ENCODE results near the gene LTB4R.

The LTB4R gene

DNA sequence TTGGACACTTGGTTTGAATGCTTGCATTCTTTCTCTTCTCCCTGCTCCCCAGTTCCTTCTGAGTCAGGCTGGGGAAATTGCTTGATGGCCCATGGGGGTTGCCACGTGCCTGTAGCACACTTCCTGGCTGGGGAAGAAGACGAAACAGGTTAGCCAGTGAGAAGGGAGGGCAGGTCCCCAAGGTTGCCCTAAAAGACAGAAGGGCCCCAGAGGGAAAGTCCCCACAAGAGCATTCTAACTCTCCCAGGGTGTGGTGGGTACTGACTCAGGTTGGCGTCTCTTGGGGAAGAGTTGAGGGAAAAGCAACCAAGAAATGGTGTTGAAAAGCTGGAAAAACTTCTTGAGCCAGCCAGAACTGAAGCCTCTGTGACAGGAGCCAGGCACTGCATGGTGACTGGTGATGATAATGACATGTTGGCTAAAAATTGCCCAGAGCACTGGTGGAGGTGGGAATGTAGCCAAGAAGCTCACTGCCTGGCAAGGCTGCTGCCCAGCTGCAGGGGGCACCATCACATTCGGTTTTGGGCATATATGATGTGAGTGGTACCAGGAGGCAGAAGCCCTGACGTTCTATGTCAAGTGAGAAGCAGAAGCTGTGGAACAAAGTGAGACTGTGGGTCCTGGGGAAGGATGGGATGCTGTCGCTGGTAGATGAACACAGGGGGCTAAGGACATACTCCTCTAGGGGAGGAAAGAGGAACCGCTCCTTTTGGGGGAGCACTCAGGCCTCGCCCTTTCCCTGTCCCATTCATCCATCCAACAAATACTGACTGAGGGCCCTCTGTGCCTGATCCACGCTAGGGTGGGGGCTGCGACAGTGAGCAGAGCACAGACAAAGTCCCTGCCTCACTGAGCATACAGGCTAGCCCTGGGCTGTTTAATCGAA lies 31.8 kb upstream of the LTB4R start:
- DNase-seq: no peak

DNA sequence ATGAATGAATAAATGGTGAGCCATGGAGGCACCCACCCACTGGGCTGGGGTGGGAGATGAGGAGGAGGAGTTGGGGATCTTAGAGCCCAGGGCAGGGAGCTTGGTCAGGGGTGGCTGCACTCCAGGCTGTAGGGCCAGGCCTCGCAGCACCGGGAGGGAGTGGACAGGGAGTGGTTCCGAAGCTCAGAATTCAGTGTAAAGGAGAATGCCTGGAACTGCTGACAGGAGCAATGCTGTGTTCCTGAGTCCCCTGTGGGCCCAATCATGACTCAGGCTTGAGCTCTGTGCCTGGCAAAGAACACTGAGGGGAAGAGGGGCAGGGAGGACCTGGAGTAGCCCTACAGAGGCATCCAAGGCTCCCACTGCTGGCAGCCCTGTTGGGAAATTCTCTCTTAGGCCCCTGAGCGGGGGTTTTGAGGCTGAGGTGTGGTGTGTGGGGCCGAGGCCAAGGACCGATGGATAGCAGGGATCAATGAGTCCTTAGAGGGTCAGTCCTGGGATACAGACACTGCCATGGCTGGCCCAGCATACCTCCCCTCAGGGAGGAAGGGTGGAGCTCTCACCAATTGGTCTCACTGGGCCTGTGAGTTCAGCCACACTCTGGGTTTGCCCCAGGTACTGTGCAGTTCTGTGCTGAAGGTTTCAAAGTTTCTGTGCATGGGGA lies 30.4 kb upstream of the LTB4R start:
- DNase-seq: no peak

DNA sequence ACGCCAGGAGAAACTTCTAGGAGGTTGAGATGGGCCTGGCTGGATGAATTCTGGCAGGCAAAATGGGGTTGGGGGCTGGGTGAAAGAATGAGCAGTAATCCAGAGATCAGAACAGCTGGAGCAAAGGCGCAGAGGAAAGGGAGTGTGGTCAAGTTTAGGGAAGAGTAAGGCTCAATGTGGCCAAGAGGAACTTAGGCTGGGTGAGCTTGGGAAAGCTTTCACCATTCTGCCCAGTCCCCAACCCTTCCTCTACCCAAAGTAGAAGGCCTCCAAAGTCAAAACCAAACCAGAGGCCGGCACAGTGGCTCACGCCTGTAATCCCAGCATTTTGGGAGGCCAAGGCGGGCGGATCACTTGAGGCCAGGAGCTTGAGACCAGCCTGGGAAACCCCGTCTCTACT lies 29.7 kb upstream of the LTB4R start:
- no peak for DNase-seq

DNA sequence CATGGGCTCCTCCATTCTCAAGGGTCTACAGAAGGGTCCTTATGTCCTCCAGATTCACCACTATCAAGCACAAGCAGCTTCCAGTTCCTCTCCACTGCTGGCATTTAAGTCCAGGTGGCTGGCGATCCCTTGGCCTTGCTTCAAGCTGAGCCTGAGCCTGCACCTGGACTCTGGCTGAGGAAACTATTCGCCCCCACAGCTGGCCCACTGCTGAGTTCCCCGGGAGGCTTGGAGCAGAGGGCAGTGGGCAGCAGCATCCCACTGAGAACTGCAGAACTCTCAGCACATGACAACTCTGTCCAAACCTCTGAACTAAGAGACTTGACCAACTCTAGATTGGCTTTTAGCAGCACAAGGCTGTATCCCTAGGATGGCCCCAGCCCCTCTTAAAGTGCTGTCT lies 28.6 kb upstream of the LTB4R start:
- DNase-seq: no peak

DNA sequence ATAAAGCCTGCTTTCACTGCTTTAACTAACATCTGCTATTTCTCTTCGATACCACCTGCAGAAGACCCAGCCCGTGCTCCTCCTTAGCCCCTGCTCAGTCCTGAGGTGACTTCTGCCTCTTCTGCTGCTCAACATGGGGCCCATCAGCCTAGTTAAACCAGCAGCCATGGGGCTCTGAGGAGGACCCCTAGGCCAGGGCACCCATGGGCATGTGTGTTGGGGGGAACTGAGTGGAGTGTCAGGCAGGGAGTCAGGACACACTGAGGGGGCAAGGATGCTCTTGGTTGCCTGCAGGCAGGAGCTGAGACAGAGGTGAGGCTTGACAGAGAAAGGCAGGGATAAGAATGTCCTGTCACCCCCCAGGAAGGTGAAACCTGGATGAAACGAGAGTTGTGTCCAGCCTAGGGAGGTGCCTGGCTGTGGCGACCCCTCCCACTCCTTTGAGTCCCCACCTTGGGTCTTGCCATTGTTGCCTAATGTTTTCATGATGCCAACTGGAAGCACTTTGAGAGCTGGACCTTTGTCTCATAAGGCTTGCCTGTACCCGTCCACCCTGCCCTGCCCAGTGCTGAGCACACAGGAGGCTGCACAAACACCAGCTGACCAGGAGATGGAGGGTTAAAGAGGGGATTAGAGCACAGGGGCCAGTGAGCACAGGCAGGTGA lies 27.4 kb upstream of the LTB4R start:
- DNase-seq: no peak

DNA sequence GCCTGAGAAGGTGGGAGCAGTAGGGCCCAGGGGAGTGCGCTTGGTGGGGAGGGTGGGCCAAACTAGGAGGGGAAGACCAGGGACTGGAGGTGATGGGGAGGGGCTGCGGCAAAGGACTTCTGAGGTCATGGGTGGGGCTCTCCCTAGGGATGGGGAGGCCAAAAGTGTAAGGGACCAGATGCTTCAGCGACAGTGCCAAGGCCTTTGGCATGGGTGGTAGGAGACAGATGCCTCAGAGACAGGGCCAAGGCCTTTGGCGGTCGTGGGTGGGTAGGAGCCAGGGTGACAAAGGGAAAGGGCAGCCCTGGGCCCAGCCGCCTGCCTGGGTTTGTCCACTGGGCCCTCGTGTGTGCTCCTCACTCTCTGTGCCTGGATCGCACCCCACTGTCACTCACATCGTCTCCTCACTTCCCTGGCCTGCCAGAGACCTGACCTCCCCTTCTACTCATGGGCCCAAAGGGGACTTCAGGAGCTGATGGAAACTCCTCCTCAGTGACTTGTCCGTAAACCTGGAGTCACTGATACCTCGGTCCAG lies 26.7 kb upstream of the LTB4R start:
- no peak for DNase-seq

DNA sequence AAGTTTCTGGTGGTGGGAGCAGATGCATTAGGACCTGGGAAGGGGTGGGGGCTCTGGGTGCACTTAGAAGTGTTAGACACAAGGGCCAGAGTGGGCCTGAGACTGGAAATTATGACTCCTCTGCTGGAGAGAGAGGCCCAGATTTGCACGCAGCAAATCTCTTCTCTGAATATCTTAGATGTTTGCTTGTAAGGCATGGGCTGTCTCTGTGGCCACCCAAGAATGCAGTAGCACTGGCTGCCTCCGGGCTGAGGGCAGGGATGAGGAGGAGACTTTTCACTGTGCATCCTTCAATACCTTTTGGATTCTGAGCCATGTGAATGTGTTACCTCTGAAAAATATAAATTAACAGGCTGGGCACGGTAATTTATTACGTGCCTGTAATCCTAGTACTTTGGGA lies 26.0 kb upstream of the LTB4R start:
- no peak for DNase-seq

DNA sequence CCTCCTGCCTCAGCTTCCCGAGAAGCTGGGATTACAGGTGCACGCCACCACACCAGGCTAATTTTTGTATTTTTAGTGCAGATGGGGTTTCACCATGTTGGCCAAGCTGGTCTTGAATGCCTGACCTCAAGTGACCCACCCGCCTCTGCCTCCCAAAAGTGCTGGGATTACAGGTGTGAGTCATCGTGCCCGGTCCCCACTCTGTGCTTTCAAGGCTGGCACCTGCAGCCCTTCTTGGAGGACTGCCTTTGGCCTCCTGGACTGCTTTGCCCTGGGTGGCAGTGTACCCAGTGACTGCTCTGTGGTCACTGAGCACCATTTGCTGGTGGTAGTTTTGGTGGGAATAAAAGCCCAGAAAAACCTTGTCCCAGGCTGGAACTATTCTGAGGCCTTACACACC lies 24.3 kb upstream of the LTB4R start:
- no peak for DNase-seq

DNA sequence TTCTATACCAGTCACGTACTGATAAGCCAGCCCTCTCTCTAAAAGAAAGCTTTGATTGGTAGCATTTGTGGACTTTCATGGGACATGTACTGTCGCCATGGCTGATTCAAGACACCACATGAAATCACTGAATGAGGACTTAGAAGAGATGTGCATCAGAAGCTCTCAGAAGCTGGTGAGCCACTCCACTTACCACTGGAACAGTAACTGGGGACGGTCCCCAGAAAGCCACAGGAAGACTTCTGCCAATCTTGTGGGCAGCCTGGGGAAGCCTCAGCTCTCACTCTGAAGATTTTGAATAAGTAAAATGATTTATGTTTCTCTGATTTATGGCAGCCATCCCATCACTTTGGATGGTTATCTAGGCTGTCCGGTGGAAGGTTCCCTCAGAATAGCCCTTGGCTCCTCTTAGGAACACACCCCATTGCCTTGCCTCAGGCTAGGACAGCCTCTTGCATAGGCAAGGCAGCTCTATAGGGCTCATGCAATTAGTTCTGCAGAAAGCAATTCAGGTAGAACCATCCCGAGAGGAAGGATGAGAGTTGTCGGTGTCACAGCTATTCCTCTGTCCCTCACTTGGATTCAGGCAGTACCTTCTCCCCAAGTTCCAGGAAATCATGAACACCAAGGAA lies 21.5 kb upstream of the LTB4R start:
- no peak for DNase-seq

DNA sequence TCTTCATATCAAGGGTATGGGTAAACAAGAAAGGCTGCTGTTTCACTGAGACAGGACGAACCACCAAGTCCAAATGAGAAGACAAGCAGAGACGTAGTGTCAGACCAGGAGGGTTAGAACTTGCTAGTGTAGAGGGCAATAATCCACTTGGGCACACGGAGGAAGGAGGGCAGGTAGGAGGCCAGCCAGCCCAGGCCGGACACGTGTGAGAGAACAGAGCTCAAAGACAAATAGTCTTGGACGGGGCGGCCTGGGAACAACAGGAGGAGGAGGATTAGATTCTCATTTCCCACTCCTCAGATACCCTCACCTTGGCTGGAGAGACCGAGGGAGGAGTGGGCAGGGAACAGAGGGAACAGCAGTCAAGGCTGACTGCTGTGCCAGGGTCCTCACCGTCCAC lies 20.6 kb upstream of the LTB4R start:
- no peak for DNase-seq

DNA sequence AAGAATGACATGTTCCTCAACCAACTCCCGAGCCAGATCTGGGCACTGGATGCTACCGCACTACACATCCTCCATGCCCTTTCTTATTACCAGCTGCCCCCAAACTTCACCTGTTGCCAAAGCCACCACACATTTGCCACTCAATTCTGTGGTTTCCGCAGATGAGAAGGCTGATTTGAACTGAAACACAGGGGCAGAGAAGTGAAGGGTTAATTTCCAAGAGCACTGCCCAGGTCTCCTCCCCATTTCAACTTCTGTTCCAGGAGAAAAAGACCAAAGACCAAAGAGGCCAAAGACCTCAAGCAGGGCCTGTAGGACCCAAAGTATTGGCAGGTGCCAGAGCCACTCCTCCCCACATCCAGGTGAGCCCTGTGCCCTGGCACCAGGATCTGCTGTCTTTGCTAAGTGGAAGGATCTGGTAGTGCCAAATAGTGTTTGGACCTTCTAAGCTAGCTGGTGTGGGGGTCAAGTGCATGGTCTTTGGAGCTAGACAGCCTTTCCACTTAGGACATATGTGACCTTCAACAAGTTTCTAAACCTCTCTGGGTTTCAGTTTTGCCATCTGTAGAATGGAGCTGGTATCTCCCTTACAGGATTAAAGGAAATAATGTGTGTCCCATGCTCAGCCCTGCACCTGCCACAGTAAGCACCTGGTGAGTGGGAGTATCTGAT lies 19.7 kb upstream of the LTB4R start:
- no peak for DNase-seq

DNA sequence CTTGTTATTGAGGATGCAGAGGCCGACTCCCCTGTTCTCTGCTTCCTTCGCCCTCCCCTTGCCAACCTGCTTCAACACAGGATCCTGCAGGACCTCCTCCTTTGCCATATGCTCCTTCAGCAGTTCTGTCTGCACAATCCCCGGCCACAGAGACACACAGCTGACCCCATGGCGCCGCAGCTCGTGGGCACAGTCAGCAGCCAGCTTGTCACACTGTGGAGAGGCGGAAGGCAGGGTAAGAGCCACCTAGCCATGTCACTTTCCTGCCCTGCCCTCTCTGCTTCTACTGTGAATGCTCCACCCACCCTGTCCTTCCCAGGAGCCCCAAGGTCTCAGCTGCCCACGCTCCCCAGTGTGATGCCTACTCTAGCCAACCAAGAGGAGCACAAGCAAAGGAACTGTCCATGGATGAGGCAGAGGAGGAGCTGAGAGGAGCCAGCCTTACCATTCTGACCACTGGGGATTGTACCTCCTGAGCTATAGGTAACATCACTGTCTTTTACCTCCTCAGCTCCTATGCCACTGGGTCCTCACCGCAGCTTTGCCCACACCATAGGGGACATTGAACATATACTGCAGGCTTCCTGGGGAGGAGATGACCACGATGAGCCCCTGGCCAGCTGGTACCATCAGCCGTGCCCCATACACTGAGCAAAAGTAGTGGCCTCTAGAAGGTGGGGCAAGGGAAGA lies 19.0 kb upstream of the LTB4R start:
- DNase-seq: no peak

DNA sequence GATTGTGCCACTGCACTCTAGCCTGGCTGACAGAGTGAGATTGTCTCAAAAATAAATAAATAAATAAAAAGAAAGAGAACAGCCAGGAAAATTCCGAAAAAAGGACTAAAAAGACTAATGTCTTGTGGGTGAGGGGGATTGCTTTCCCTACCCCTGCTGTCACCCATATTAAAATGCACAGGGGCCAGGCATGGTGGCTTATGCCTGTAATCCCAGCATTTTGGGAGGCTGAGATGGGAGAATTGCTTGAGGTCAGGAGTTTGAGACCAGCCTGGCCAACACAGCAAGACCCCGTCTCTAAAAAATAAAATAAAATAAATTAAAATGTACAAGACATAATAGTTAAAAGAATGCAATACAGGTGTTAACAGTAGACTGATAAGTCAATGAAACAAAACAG lies 17.8 kb upstream of the LTB4R start:
- DNase-seq: no peak

DNA sequence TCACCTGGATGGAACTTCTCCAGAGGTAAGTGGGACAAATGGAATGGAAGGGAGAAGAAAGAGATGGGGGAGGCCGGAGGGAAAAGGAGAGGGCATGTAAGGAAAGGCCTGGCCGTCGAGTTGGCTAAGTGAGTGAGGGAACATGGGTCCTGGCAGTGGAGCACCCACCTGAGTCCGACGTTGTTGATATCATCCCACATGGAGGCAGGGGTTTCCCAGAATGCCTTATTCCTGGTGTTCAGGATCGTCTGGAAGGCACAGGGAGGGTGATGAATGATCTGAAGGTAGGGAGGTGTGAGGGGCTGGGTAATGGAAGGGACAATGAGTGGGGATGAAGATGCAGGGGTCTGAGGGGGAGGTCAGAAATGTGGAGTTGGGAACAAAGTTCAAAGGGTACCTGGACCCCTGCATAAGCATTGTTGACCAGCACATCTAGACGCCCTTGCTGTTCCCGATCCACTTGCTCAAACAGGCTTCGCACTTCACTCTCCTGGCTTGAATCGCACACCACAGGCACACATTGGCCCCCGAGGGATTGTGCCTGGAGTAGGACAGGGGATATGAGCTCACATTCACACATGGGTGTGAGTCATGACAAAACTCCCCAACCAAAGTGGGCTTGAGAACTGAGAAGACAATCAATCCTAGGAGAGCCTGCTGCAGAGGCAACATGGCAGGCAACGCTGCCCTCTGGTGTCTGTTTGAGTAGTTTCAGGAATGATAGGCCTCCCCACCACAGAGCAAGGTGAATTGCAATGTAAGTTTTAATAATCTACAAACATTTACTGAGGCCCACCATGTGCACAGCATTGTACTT lies 14.8 kb upstream of the LTB4R start:
- DNase-seq: peak; percentile 61

DNA sequence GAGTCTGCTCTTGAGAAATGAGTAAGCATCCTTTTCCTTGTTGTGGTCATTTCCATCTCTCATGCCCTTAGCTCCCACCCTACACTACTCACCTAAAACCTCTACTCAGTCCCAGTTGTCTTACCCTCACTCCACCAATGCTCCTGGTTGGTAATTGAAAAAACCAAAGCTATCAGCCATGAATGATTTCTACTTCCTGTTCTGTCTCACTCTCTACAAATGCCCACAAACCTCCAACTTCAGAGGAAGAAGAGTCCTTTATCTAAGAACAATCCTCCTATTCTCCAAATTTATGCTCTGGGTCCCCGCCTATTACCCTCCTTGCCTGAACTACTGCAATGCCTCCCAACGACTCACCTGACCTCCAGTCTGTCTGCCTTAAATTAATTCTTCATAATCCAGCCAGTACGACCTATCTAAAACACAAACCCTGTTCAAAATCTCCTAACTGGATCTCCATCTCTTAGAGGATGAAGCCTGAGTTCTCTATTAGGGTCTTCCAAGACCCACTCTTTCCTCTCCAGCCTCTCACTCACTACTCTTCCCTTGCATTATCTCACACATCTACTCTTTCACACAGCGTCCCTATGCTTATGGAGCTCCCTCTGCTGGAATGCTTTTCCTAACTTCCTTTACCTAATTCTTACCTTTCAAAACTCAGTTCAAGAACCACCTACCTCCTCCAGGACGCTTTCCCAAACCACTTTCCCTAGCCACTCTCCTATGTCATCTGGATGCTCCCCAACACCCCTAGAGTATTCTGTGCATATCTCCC lies 13.9 kb upstream of the LTB4R start:
- DNase-seq: no peak

DNA sequence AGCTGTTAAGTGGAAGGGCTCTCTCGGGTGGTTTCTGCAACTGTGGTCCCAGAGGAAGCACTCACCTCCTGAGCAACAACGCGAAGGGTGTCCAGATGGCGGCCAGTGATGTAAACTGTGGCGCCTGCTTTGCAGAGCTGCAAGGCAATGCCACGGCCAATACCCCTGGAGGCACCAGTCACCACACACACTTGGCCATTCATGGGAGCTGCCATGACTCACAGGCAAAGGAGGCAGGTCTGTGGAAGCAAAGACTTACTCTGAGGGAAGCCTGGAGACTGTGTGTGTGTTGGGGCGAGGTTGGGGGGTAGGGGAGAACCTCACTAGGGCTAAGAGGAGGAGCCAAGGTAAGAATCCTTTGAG lies 12.4 kb upstream of the LTB4R start:
- DNase-seq: no peak

DNA sequence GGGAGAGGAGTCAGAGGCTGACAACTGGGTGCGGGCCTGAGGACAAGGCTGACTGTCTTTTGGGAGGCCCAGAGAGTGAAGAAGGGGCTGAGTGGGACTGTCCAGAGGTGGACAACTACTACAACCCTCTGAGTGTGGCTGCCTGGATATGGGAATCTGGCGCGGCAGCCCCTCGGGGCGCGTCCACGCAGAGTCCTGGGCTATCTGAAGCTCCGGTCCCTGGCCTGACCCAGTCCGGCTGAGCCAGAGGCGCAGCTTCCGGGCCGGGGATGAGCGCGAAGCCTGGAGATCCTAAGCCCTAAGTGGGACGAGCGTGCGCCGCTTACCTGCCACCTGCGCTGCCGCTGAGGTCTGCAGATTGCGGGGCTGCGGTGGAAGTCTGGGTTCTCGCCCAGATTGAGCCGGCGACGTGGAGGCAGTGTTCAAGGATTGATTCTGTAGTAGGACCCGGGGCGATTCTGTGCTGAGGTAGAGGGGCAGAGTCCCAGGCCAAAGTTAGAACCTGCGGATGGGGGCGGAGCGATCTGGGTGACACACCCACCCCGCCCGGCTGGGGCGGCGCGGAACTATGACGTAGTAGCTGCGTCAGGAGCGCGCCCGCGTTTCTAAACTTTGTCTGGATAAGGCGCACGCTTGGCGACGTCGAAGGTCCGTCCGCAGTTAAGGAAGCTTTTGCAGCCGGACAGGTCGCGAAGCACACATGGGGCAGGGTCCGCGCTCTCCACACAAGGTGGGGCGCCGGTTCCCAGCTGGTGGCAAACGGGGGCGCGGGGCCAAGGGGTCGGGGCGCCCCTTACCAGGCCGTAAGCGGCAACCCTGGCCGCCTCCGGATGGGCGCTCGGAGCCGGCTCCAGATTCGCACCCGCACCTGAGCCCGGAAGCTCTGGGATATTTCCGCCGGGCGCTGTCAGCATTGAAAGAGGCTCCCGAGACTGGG lies 11.8 kb upstream of the LTB4R start, which contains the start of the genes DHRS1 and NOP9:
Gene DHRS1 (minus strand): TSS at position 526 of the 937 bp plus-strand sequence. CDS start 674 bp downstream, outside the sequence.
Gene NOP9 (plus strand): TSS at position 596 of the 937 bp plus-strand sequence. CDS start 105 bp downstream, at position 701.
- DNase-seq: peak; percentile 90

DNA sequence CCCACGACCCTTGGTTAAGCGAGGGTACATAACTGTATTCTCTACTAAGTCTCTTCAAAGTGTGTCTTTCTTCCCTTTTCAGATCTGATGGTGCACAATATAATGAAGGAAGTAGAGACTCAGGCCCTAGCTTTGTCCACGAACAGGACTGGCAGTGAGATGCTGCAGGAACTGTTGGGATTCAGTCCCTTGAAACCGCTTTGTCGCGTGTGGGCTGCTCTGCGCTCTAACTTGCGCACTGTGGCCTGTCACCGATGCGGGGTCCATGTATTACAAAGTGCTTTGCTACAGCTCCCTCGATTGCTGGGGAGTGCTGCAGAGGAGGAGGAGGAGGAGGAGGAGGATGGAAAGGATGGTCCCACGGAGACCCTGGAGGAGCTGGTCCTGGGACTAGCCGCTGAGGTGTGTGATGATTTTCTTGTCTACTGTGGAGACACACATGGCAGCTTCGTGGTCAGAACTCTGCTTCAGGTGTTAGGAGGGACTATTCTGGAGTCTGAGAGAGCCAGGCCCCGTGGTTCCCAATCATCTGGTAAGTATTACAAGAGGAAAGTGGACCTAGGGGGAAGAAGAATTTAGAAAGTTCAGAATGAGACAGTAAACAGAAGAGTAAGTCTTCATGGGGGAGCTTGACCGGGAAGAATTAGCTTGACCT lies 10.8 kb upstream of the LTB4R start:
- no peak for DNase-seq

Data from activated gamma-delta T cell treated with Interleukin-2 at 50 U/mL for 16 hours (primary cell).